CD4-positive, alpha-beta memory T cell (primary cell): ENCODE measurements around the gene UPF2. TPM values are rescaled to one million over a fixed set of nuclear protein-coding genes. Genes with fewer than 3 reads are reported as not detected.
A peak's percentile ranks its signal among the peaks of the same experiment; 100 is the strongest.

Experiments used
- CTCF ChIA-PET: fragments of 350-600 bp; sonication (Branson Sonifier 250); formaldehyde crosslinking; loops from one replicate; lab custom pipeline; 2021; ENCODE audit warnings: inconsistent platforms; ENCODE audit not compliant: partially characterized antibody; lab: Charles Lee
- POLR2A ChIA-PET: fragments of 350-600 bp; sonication (Branson Sonifier 250); formaldehyde crosslinking; loops from one replicate; lab custom pipeline; 2021; ENCODE audit not compliant: partially characterized antibody; lab: Charles Lee
- DNase-seq, 5 donors: peaks; one replicate each; pipeline versions ENCODE4 v3.0.0 to v3.0.0-alpha.2; 2020 to 2022; ENCODE audit warnings: mixed read lengths in 1 of 5
- H3K27ac ChIP-seq: one replicate; pipeline ENCODE4 v1.7.0; 2013; ENCODE audit warnings: low read depth, low read length
- H3K27me3 ChIP-seq: 2 replicates; pipeline ENCODE4 v1.7.0; 2013; ENCODE audit warnings: mild to moderate bottlenecking, low read length, moderate library complexity; ENCODE audit not compliant: insufficient read depth
- H3K36me3 ChIP-seq: 2 replicates; pipeline ENCODE4 v1.7.0; 2013; ENCODE audit warnings: mild to moderate bottlenecking, low read length, moderate library complexity; ENCODE audit not compliant: insufficient read depth
- H3K4me1 ChIP-seq: 2 replicates; pipeline ENCODE4 v1.7.0; 2013; ENCODE audit warnings: mild to moderate bottlenecking, low read length, moderate library complexity; ENCODE audit not compliant: insufficient read depth
- H3K4me3 ChIP-seq, 2 donors: one replicate each; pipeline ENCODE4 v1.7.0; 2013; ENCODE audit warnings: low read length in 2 of 2, mild to moderate bottlenecking in 1 of 2
- H3K9me3 ChIP-seq, 2 donors: one replicate each; pipeline ENCODE4 v1.7.0; 2013; ENCODE audit warnings: low read length in 2 of 2, control low read depth in 1 of 2; ENCODE audit not compliant: control insufficient read depth in 1 of 2
- H3K27ac Mint-ChIP-seq, 7 donors: one replicate each; pipeline ENCODE4 v1.8.0; 2020 to 2021; ENCODE audit warnings: mixed read lengths in 7 of 7, mild to moderate bottlenecking in 6 of 7, inconsistent platforms in 3 of 7, moderate library complexity in 3 of 7
- H3K27me3 Mint-ChIP-seq, 2 donors: one replicate each; pipeline ENCODE4 v1.8.0; 2020 to 2021; ENCODE audit warnings: mixed read lengths in 2 of 2
- H3K36me3 Mint-ChIP-seq, 2 donors: one replicate each; pipeline ENCODE4 v1.8.0; 2020 to 2021; ENCODE audit warnings: mixed read lengths in 2 of 2, inconsistent platforms in 1 of 2, mild to moderate bottlenecking in 1 of 2
- H3K4me1 Mint-ChIP-seq, 4 donors: one replicate each; pipeline ENCODE4 v1.8.0; 2020 to 2021; ENCODE audit warnings: mixed read lengths in 4 of 4, mild to moderate bottlenecking in 1 of 4
- H3K4me3 Mint-ChIP-seq, 8 donors: one replicate each; pipeline ENCODE4 v1.8.0; 2020 to 2021; ENCODE audit warnings: mixed read lengths in 8 of 8, mild to moderate bottlenecking in 7 of 8, moderate library complexity in 6 of 8, inconsistent platforms in 3 of 8
- H3K9me3 Mint-ChIP-seq, 8 donors: one replicate each; pipeline ENCODE4 v1.8.0; 2020 to 2021; ENCODE audit warnings: mixed read lengths in 8 of 8, mild to moderate bottlenecking in 5 of 8, inconsistent platforms in 3 of 8, moderate library complexity in 1 of 8
- intact Hi-C: fragments of 100-400 bp; cut with micrococcal nuclease; formaldehyde crosslinking; loops from one replicate; pipeline ENCODE4 v1.15.1; 2023
- polyA plus RNA-seq, 2 donors: library from polyadenylated mRNA; unstranded; fragments of 300-500 nt; fragmentation: Illumina TruSeq; gene quantifications; one replicate each; pipeline ENCODE4 v1.2.3, GENCODE V29; 2021
- total RNA-seq, 2 experiments: library from RNA; stranded (reverse); gene quantifications; one replicate each; pipeline ENCODE4 v1.2.3, GENCODE V29; 2021

The UPF2 gene
- total and polyA plus RNA-seq, 4 experiments from 2014 or later = 5.4 to 38.6 (median 28.1) TPM

DNA sequence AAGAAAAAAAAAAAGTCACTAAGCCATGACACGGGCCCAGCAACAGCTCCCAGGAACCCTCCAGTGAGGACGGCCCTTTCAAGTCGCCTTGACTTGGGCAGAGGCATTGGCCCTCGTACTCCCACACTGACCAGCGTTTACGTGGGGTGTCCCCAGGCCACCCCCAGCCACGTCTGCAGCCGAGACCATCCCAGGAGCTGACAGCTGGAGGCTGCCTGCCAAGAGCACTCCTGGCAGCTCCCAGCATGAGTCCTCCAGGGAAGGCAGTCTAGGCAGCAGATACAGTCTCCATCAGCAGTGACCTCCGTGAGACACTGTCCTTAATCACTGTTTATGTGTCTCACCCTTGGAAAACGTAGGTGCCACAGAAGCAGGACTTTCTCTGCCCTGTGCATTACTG, 133.0 kb downstream of the UPF2 start:
- H3K4me3 ChIP-seq = no peak overlapping the region
- no peaks in the 10 kb centered on the region for H3K4me1 ChIP-seq
- no peak for DNase-seq
- no peaks in the 10 kb centered on the region for H3K27me3 Mint-ChIP-seq
- no peak overlapping the region for H3K4me3 Mint-ChIP-seq
- no peak overlapping the region for H3K27ac Mint-ChIP-seq
- no peaks in the 10 kb centered on the region for H3K9me3 ChIP-seq
- intact Hi-C loops = no loop called here
- peaks cover 0 to 2% (median 0%) of the 10 kb centered on the region in 4 donors for H3K4me1 Mint-ChIP-seq
- no peaks in the 10 kb centered on the region for H3K36me3 ChIP-seq
- peaks cover 0 to 3% (median 0%) of the 10 kb centered on the region in 8 donors for H3K9me3 Mint-ChIP-seq
- CTCF ChIA-PET = no interaction called here
- H3K36me3 Mint-ChIP-seq = no peaks in the 10 kb centered on the region
- H3K27ac ChIP-seq = no peak overlapping the region
- no peaks in the 10 kb centered on the region for H3K27me3 ChIP-seq
- POLR2A ChIA-PET = no interaction called here

DNA sequence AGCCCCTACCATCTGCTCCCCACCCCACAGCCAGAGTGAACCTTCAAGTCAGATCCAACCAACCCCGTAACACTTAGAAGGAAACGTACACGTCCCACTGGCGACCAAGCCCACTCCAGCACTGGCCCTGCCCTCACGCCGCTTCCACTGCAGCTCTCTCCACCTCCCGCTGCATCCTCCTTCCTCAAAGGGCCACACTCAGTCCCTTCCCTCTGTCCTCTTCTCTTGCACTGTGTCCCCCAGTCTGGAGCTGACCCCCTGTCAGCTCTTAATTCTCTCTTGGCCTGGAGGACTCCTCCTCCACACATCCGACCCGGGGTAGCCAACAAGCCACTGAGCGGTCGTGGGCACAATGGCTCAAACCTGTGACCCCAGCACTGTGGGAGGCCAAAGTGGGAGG, 133.6 kb downstream of the UPF2 start:
- CTCF ChIA-PET = no interaction called here
- H3K4me3 Mint-ChIP-seq = no peak overlapping the region
- no peak overlapping the region for H3K27ac ChIP-seq
- H3K4me1 Mint-ChIP-seq = peaks cover 0 to 2% (median 0%) of the 10 kb centered on the region in 4 donors
- H3K9me3 Mint-ChIP-seq = peaks cover 0 to 3% (median 0%) of the 10 kb centered on the region in 8 donors
- H3K4me1 ChIP-seq = no peaks in the 10 kb centered on the region
- no peak for DNase-seq
- no peaks in the 10 kb centered on the region for H3K9me3 ChIP-seq
- no peaks in the 10 kb centered on the region for H3K36me3 Mint-ChIP-seq
- intact Hi-C loops = no loop called here
- no peak overlapping the region for H3K4me3 ChIP-seq
- H3K27me3 ChIP-seq = no peaks in the 10 kb centered on the region
- no peaks in the 10 kb centered on the region for H3K36me3 ChIP-seq
- POLR2A ChIA-PET = no interaction called here
- H3K27ac Mint-ChIP-seq = no peak overlapping the region
- no peaks in the 10 kb centered on the region for H3K27me3 Mint-ChIP-seq

DNA sequence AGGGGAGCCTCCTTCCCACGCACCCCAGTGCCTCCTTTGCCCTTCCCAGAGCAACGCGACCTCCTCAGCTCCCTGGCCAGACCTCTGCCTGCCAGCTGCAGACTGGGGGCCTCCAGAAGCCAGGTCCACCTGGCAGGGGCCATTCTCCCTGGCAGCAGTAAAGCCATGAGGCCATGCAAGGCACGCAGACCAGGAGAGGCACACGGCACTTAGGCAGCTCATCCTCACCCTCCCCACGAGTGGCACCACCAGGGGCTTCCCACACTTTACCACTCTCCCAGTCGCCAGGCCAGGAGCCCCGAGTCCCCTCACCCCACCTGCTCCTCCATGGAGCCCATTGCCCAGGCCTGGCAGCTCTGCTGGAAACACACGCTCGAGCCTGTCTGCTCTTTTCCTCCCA, 134.1 kb downstream of the UPF2 start:
- no peak for DNase-seq
- H3K9me3 ChIP-seq = no peaks in the 10 kb centered on the region
- CTCF ChIA-PET = no interaction called here
- Mint-ChIP-seq H3K36me3 (no peaks in the 10 kb centered on the region), H3K4me1 (peaks cover 0 to 2% (median 0%) of the 10 kb centered on the region in 4 donors), H3K27me3 (no peaks in the 10 kb centered on the region), H3K4me3 (no peak overlapping the region), H3K27ac (no peak overlapping the region), H3K9me3 (peaks cover 0 to 3% (median 0%) of the 10 kb centered on the region in 8 donors)
- H3K36me3 ChIP-seq = no peaks in the 10 kb centered on the region
- no peak overlapping the region for H3K27ac ChIP-seq
- no peaks in the 10 kb centered on the region for H3K4me1 ChIP-seq
- intact Hi-C loops = no loop called here
- POLR2A ChIA-PET = no interaction called here
- H3K4me3 ChIP-seq = no peak overlapping the region
- H3K27me3 ChIP-seq = no peaks in the 10 kb centered on the region

DNA sequence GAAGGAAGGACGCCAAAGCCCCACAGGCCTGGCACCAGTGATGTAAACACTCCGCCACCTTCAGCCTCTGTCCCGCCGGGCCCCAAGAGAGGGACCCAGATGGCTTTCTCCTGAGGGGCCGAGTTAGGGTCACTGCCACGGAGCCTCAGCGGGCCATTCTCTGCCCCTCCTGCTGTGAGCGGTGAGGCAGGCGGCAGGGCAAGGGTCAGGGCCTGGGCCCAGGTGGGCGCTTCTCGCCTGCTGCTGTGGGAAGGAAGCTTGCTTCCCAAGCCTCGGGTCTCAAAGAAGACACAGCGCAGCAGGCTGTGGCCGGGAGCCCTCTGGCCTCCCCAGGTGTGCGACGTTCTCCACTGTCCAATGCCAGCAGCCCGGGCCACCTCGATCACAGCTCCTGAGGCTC, 134.7 kb downstream of the UPF2 start:
- no peaks in the 10 kb centered on the region for H3K27me3 ChIP-seq
- Mint-ChIP-seq H3K9me3 (peaks cover 0 to 3% (median 0%) of the 10 kb centered on the region in 8 donors), H3K4me1 (peaks cover 0 to 2% (median 0%) of the 10 kb centered on the region in 4 donors), H3K27ac (no peak overlapping the region), H3K27me3 (peaks cover 0 to 2% of the 10 kb centered on the region in 2 donors), H3K4me3 (peak overlapping the region in 1 of 8 donors; percentile 36), H3K36me3 (no peaks in the 10 kb centered on the region)
- no peaks in the 10 kb centered on the region for H3K4me1 ChIP-seq
- DNase-seq = no peak
- ChIA-PET POLR2A (no interaction called here), CTCF (no interaction called here)
- no peaks in the 10 kb centered on the region for H3K36me3 ChIP-seq
- H3K27ac ChIP-seq = no peak overlapping the region
- H3K9me3 ChIP-seq = no peaks in the 10 kb centered on the region
- H3K4me3 ChIP-seq = no peak overlapping the region
- intact Hi-C loops = no loop called here

DNA sequence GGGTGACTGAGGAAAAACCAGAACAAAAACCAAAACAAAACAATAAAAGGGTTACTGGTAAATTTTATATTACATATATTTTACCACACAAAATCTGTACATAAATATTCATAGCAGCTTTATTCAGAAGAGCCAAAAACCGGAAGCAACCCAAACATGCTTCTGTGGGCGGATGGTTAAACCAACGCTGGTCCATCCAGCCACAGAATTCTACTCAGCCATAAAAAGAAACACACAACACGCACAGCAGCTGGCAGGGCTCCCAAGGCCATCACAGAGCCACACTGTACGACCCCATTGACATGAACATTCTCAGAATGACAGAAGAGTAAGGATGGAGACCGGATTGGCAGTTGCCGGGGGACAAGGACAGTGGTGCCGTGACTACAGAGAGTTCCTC, 135.9 kb downstream of the UPF2 start:
- H3K36me3 Mint-ChIP-seq = no peaks in the 10 kb centered on the region
- Histone ChIP-seq H3K27ac (no peak overlapping the region), H3K36me3 (no peaks in the 10 kb centered on the region), H3K9me3 (no peaks in the 10 kb centered on the region), H3K4me3 (no peak overlapping the region), H3K4me1 (no peaks in the 10 kb centered on the region), H3K27me3 (no peaks in the 10 kb centered on the region)
- ChIA-PET POLR2A (no interaction called here), CTCF (no interaction called here)
- peaks cover 3 to 7% of the 10 kb centered on the region in 2 donors for H3K27me3 Mint-ChIP-seq
- peak overlapping the region in 1 of 7 donors; percentile 73 for H3K27ac Mint-ChIP-seq
- peaks cover 0 to 3% (median 0%) of the 10 kb centered on the region in 8 donors for H3K9me3 Mint-ChIP-seq
- H3K4me3 Mint-ChIP-seq = no peak overlapping the region
- no peak for DNase-seq
- peaks cover 0 to 2% (median 0%) of the 10 kb centered on the region in 4 donors for H3K4me1 Mint-ChIP-seq
- intact Hi-C loops = no loop called here

DNA sequence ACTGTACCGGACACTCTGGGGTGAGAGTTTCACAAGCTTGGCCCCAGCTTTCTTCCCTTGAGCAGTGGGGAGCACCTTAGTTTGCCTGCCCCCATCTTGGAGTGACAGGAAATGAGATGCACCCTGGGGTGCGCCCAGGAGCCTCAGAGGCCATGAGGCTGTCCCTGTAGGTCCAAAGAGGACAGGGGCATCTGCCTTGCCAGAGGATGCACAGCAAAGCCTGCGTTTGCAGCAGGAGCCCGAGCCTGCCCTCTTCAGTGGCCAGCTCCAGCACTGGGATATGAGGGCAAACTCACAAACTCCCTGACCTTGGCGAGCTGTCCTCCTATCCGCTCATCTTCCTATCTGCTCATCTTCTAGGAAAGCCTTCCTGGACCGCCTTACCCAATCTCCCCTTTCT, 140.0 kb downstream of the UPF2 start:
- Mint-ChIP-seq H3K9me3 (peaks cover 0 to 2% (median 0%) of the 10 kb centered on the region in 8 donors), H3K27ac (no peak overlapping the region), H3K36me3 (no peaks in the 10 kb centered on the region), H3K27me3 (peaks cover 3 to 7% of the 10 kb centered on the region in 2 donors), H3K4me1 (peaks cover 0 to 2% (median 0%) of the 10 kb centered on the region in 4 donors), H3K4me3 (no peak overlapping the region)
- no peaks in the 10 kb centered on the region for H3K36me3 ChIP-seq
- H3K27me3 ChIP-seq = no peaks in the 10 kb centered on the region
- ChIA-PET CTCF (no interaction called here), POLR2A (no interaction called here)
- H3K27ac ChIP-seq = no peak overlapping the region
- H3K4me1 ChIP-seq = no peaks in the 10 kb centered on the region
- intact Hi-C loops = no loop called here
- H3K9me3 ChIP-seq = no peaks in the 10 kb centered on the region
- DNase-seq = no peak
- no peak overlapping the region for H3K4me3 ChIP-seq

DNA sequence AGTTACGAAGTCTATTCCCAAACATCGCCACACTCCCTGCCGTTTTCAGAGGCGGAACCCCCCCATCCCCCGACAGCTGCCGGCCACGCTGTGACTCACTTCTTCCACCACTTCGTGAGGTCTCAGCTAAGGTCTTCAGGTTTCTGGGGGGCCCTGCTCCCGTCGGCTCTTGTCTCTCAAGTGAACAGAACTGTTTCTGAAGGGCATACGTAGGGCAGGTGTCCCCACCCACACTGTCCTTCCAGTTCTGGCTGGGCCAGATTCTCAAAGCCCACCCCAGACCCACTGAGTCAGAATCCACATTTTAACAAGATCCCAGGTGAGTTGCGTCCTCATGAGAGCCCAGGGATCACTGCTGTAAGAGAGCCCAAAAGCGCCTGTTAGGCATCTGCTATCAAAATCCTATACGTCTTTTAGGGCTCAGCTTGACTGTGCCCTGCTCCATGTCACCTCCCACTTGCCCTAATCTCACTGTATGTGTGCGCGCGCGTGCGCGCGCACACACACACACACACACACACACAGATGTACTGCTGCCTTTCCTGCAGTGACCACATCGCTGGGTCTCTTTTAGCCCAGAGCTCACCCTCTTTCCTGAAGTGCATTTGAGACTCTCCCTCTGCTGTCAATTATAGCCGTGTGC, 140.7 kb downstream of the UPF2 start:
- H3K4me1 ChIP-seq = no peaks in the 10 kb centered on the region
- no peak overlapping the region for H3K27ac Mint-ChIP-seq
- peaks cover 0 to 2% (median 0%) of the 10 kb centered on the region in 8 donors for H3K9me3 Mint-ChIP-seq
- no peak for DNase-seq
- no peaks in the 10 kb centered on the region for H3K36me3 Mint-ChIP-seq
- intact Hi-C loops = no loop called here
- no peaks in the 10 kb centered on the region for H3K27me3 ChIP-seq
- ChIA-PET POLR2A (no interaction called here), CTCF (no interaction called here)
- no peak overlapping the region for H3K4me3 Mint-ChIP-seq
- H3K27me3 Mint-ChIP-seq = peaks cover 3 to 7% of the 10 kb centered on the region in 2 donors
- no peak overlapping the region for H3K27ac ChIP-seq
- no peaks in the 10 kb centered on the region for H3K36me3 ChIP-seq
- H3K4me1 Mint-ChIP-seq = peaks cover 0 to 2% (median 0%) of the 10 kb centered on the region in 4 donors
- H3K9me3 ChIP-seq = no peaks in the 10 kb centered on the region
- no peak overlapping the region for H3K4me3 ChIP-seq
